ENCODE measurements around the gene RASA2. TPM values are rescaled to one million over a fixed set of nuclear protein-coding genes. Genes with fewer than 3 reads are reported as not detected.

Gene RASA2
- polyA plus RNA-seq, 1 donor from 2014 or later = 37.5 TPM

- no peaks in the 10 kb centered on the region for H3K9me2 ChIP-seq (ENCODE audit: insufficient read depth, low read length)
- no peak overlapping the region for H3K4me2 ChIP-seq (ENCODE audit: low read length)
- no peaks in the 10 kb centered on the region for H3K9me3 ChIP-seq (ENCODE audit: low read length)
- no peak overlapping the region for H3K4me3 ChIP-seq (ENCODE audit: low read length)
- H4K20me1 ChIP-seq (ENCODE audit: insufficient read depth) = no peaks in the 10 kb centered on the region
- H3K9ac ChIP-seq (ENCODE audit: low read length) = no peak overlapping the region
- no peaks in the 10 kb centered on the region for H3K36me3 ChIP-seq (ENCODE audit: insufficient read depth, low read length)
- H3F3A ChIP-seq (ENCODE audit: insufficient read depth, low read length, poor library complexity, severe bottlenecking) = no peaks in the 10 kb centered on the region
- H2AFZ ChIP-seq (ENCODE audit: low read depth, low read length) = no peak overlapping the region
- H3K79me2 ChIP-seq (replicated peaks; ENCODE audit: insufficient read depth, low read length) = no peaks in the 10 kb centered on the region
- TF ChIP-seq REST (IDR thresholded peaks at IDR 0.05; ENCODE audit: borderline replicate concordance) (no peak), MXI1 (conservative IDR thresholded peaks at IDR 0.05; ENCODE audit: poor library complexity, severe bottlenecking) (no peak), RAD21 (conservative IDR thresholded peaks at IDR 0.05) (no peak), POLR2AphosphoS5 (IDR thresholded peaks at IDR 0.05) (no peak), EZH2 (IDR thresholded peaks at IDR 0.05; ENCODE audit: borderline replicate concordance, insufficient read depth, low read length, poor library complexity, severe bottlenecking) (no peak), SMC3 (conservative IDR thresholded peaks at IDR 0.05; ENCODE audit: poor library complexity) (no peak), TAF1 (IDR thresholded peaks at IDR 0.05; ENCODE audit: low read depth) (no peak), EP300 (conservative IDR thresholded peaks at IDR 0.05; ENCODE audit: poor library complexity, severe bottlenecking) (no peak), CTCF (IDR thresholded peaks at IDR 0.05; ENCODE audit: poor library complexity, severe bottlenecking) (no peak)
- H3K27me3 ChIP-seq (ENCODE audit: insufficient read depth, low read depth, low read length) = no peaks in the 10 kb centered on the region
- no peak overlapping the region for H3K27ac ChIP-seq (ENCODE audit: low read length)
Measured at GRCh38 chr3:141455603-141456300, 31.1 kb upstream of the RASA2 start.

GRCh38 chr3:141456301-141456625 lies 30.6 kb upstream of the RASA2 start:
- Histone ChIP-seq H3K4me3 (ENCODE audit: low read length) (no peak overlapping the region), H4K20me1 (ENCODE audit: insufficient read depth) (no peaks in the 10 kb centered on the region), H3K4me2 (ENCODE audit: low read length) (no peak overlapping the region), H3K36me3 (ENCODE audit: insufficient read depth, low read length) (no peaks in the 10 kb centered on the region), H3K27ac (ENCODE audit: low read length) (no peak overlapping the region), H3K9ac (ENCODE audit: low read length) (no peak overlapping the region), H3K9me2 (ENCODE audit: insufficient read depth, low read length) (no peaks in the 10 kb centered on the region), H3K79me2 (replicated peaks; ENCODE audit: insufficient read depth, low read length) (no peaks in the 10 kb centered on the region), H2AFZ (ENCODE audit: low read depth, low read length) (no peak overlapping the region), H3K9me3 (ENCODE audit: low read length) (no peaks in the 10 kb centered on the region), H3K27me3 (ENCODE audit: insufficient read depth, low read depth, low read length) (no peaks in the 10 kb centered on the region), H3F3A (ENCODE audit: insufficient read depth, low read length, poor library complexity, severe bottlenecking) (no peaks in the 10 kb centered on the region)
- TF ChIP-seq MXI1 (conservative IDR thresholded peaks at IDR 0.05; ENCODE audit: poor library complexity, severe bottlenecking) = no peak
- TF ChIP-seq REST (IDR thresholded peaks at IDR 0.05; ENCODE audit: borderline replicate concordance) = no peak
- no peak for TF ChIP-seq EP300 (conservative IDR thresholded peaks at IDR 0.05; ENCODE audit: poor library complexity, severe bottlenecking)
- TF ChIP-seq POLR2AphosphoS5 (IDR thresholded peaks at IDR 0.05) = no peak
- TF ChIP-seq RAD21 (conservative IDR thresholded peaks at IDR 0.05) = no peak
- no peak for TF ChIP-seq TAF1 (IDR thresholded peaks at IDR 0.05; ENCODE audit: low read depth)
- TF ChIP-seq EZH2 (IDR thresholded peaks at IDR 0.05; ENCODE audit: borderline replicate concordance, insufficient read depth, low read length, poor library complexity, severe bottlenecking) = no peak
- TF ChIP-seq SMC3 (conservative IDR thresholded peaks at IDR 0.05; ENCODE audit: poor library complexity) = no peak
- no peak for TF ChIP-seq CTCF (IDR thresholded peaks at IDR 0.05; ENCODE audit: poor library complexity, severe bottlenecking)
